A673 (cell line): ENCODE data around the gene LRFN5.

Experiments
- EZH2 ChIP-seq: fragments of 200-600 bp; sonication (generic); IDR thresholded peaks from 2 replicates; pipeline ENCODE4 v1.6.1; 2017; ENCODE audit warnings: borderline replicate concordance, low read depth, mild to moderate bottlenecking, mixed read lengths, antibody characterized with exemption, low read length; ENCODE audit not compliant: poor library complexity, severe bottlenecking
- TF ChIP-seq, protein P1 (sequence below): fragments of 300-800, 200-600 bp; sonication (generic); conservative IDR thresholded peaks from 2 replicates; pipeline ENCODE4 v1.5.1; 2017; ENCODE audit warnings: low read depth, mild to moderate bottlenecking, antibody characterized with exemption, low read length, moderate library complexity, mixed read lengths

DNA sequence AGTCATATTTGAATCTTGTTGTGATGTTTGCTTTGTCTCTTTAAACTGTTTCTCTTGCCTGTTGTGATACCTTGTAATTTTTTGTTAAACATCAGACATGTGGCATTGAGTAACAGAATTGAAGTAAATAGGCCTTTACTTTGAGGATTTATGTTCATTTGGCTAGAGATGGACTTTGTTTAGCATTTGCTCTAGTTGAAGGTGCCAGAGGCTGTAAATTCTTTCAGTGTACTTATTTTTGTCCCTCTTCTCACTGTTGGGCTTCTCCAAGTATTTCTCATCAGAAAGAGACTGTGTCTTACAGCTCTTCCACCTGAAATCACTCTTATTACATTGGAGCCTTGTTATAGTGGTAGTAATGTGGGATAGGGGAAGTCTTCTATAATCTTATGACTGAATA lies 175.8 kb downstream of the LRFN5 start:
- TF ChIP-seq, protein P1, sequence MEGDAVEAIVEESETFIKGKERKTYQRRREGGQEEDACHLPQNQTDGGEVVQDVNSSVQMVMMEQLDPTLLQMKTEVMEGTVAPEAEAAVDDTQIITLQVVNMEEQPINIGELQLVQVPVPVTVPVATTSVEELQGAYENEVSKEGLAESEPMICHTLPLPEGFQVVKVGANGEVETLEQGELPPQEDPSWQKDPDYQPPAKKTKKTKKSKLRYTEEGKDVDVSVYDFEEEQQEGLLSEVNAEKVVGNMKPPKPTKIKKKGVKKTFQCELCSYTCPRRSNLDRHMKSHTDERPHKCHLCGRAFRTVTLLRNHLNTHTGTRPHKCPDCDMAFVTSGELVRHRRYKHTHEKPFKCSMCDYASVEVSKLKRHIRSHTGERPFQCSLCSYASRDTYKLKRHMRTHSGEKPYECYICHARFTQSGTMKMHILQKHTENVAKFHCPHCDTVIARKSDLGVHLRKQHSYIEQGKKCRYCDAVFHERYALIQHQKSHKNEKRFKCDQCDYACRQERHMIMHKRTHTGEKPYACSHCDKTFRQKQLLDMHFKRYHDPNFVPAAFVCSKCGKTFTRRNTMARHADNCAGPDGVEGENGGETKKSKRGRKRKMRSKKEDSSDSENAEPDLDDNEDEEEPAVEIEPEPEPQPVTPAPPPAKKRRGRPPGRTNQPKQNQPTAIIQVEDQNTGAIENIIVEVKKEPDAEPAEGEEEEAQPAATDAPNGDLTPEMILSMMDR = no peak
- no peak for TF ChIP-seq EZH2
